HUES48 (cell line): ENCODE measurements around the gene SLC27A2.
"Not testable (repeated sequence)": the region's sequence is repeated elsewhere in the genome, so short reads cannot be mapped to it uniquely, and the experiment has no call there.

Experiments used
- H3K27ac ChIP-seq: one replicate; pipeline ENCODE4 v1.7.0; 2013; ENCODE audit warnings: low read depth, low read length, inconsistent platforms
- H3K27me3 ChIP-seq: 2 replicates; pipeline ENCODE4 v1.6.1; 2013; ENCODE audit warnings: mild to moderate bottlenecking, low read length; ENCODE audit not compliant: control insufficient read depth, insufficient read depth
- H3K36me3 ChIP-seq: 2 replicates; pipeline ENCODE4 v1.6.1; 2013; ENCODE audit warnings: low read length; ENCODE audit not compliant: control insufficient read depth, insufficient read depth
- H3K4me1 ChIP-seq: 2 replicates; pipeline ENCODE4 v1.6.1; 2013; ENCODE audit warnings: mild to moderate bottlenecking, low read length; ENCODE audit not compliant: control insufficient read depth, insufficient read depth
- H3K4me3 ChIP-seq: 2 replicates; pipeline ENCODE4 v1.5.1; 2013; ENCODE audit warnings: mild to moderate bottlenecking, low read depth, low read length
- H3K9ac ChIP-seq: 2 replicates; pipeline ENCODE4 v1.6.1; 2013; ENCODE audit warnings: mild to moderate bottlenecking, low read depth, low read length, moderate library complexity
- H3K9me3 ChIP-seq: 2 replicates; pipeline ENCODE4 v1.6.1; 2013; ENCODE audit warnings: low read length; ENCODE audit not compliant: control insufficient read depth, insufficient read depth

The SLC27A2 gene

GRCh38 chr15:50182219-50183013 is 420 bp downstream of the SLC27A2 start:
- H3K4me3 ChIP-seq = peak overlapping the region; percentile 65
- no peaks in the 10 kb centered on the region for H3K36me3 ChIP-seq
- H3K9ac ChIP-seq = peak overlapping the region; percentile 45
- 0 out of 2 replicates have a peak, but pooled peaks cover 6% of the 10 kb centered on the region for H3K4me1 ChIP-seq
- peaks cover 43% of the 10 kb centered on the region for H3K27me3 ChIP-seq
- no peaks in the 10 kb centered on the region for H3K9me3 ChIP-seq
- H3K27ac ChIP-seq = no peak overlapping the region

GRCh38 chr15:50183112-50183794 is 1.3 kb downstream of the SLC27A2 start:
- Histone ChIP-seq H3K36me3 (no peaks in the 10 kb centered on the region), H3K9me3 (no peaks in the 10 kb centered on the region), H3K4me3 (peak overlapping the region; percentile 65), H3K9ac (no peak overlapping the region), H3K4me1 (0 out of 2 replicates have a peak, but pooled peaks cover 6% of the 10 kb centered on the region), H3K27me3 (peaks cover 43% of the 10 kb centered on the region), H3K27ac (no peak overlapping the region)

- no peaks in the 10 kb centered on the region for H3K9me3 ChIP-seq
- H3K36me3 ChIP-seq = no peaks in the 10 kb centered on the region
- no peak overlapping the region for H3K4me3 ChIP-seq
- H3K27me3 ChIP-seq = peaks cover 43% of the 10 kb centered on the region
- 0 out of 2 replicates have a peak, but pooled peaks cover 6% of the 10 kb centered on the region for H3K4me1 ChIP-seq
- no peak overlapping the region for H3K27ac ChIP-seq
- no peak overlapping the region for H3K9ac ChIP-seq
These were observed 3.0 kb downstream of the SLC27A2 start for GRCh38 chr15:50184863-50185504.

- H3K4me1 ChIP-seq = 0 out of 2 replicates have a peak, but pooled peaks cover 6% of the 10 kb centered on the region
- no peak overlapping the region for H3K9ac ChIP-seq
These were observed 4.1 kb downstream of the SLC27A2 start for GRCh38 chr15:50186090-50186489.

GRCh38 chr15:50186752-50187151 is 4.8 kb downstream of the SLC27A2 start:
- H3K27ac ChIP-seq = no peak overlapping the region
- peaks cover 26% of the 10 kb centered on the region for H3K27me3 ChIP-seq
- no peak overlapping the region for H3K4me3 ChIP-seq
- 0 out of 2 replicates have a peak, but pooled peaks cover 6% of the 10 kb centered on the region for H3K4me1 ChIP-seq
- no peaks in the 10 kb centered on the region for H3K36me3 ChIP-seq
- no peaks in the 10 kb centered on the region for H3K9me3 ChIP-seq
- H3K9ac ChIP-seq = no peak overlapping the region

More at GRCh38 chr15:50186090-50186489, 4.1 kb downstream of the SLC27A2 start:
- H3K4me3 ChIP-seq = no peak overlapping the region
- no peak overlapping the region for H3K27ac ChIP-seq
- peaks cover 32% of the 10 kb centered on the region for H3K27me3 ChIP-seq
- no peaks in the 10 kb centered on the region for H3K36me3 ChIP-seq
- H3K9me3 ChIP-seq = no peaks in the 10 kb centered on the region

GRCh38 chr15:50187525-50187924 is 5.5 kb downstream of the SLC27A2 start:
- Histone ChIP-seq H3K4me1 (0 out of 2 replicates have a peak, but pooled peaks cover 6% of the 10 kb centered on the region), H3K27me3 (peaks cover 18% of the 10 kb centered on the region), H3K9me3 (no peaks in the 10 kb centered on the region), H3K9ac (no peak overlapping the region), H3K36me3 (no peaks in the 10 kb centered on the region), H3K4me3 (no peak overlapping the region), H3K27ac (no peak overlapping the region)

- peaks cover 13% of the 10 kb centered on the region for H3K27me3 ChIP-seq
- no peak overlapping the region for H3K9ac ChIP-seq
- no peak overlapping the region for H3K27ac ChIP-seq
- H3K36me3 ChIP-seq = no peaks in the 10 kb centered on the region
- 0 out of 2 replicates have a peak, but pooled peaks cover 5% of the 10 kb centered on the region for H3K4me1 ChIP-seq
- H3K9me3 ChIP-seq = no peaks in the 10 kb centered on the region
- no peak overlapping the region for H3K4me3 ChIP-seq
These were observed 6.0 kb downstream of the SLC27A2 start for GRCh38 chr15:50187997-50188396.

- not testable (repeated sequence) for H3K9me3 ChIP-seq, H3K36me3 ChIP-seq, H3K4me3 ChIP-seq, H3K4me1 ChIP-seq, H3K27ac ChIP-seq, H3K27me3 ChIP-seq, H3K9ac ChIP-seq
These were observed 6.8 kb downstream of the SLC27A2 start for GRCh38 chr15:50188793-50189192.

- Histone ChIP-seq H3K9me3 (no peaks in the 10 kb centered on the region), H3K27ac (no peak overlapping the region), H3K9ac (no peak overlapping the region), H3K4me3 (no peak overlapping the region), H3K4me1 (no peaks in the 10 kb centered on the region), H3K27me3 (no peaks in the 10 kb centered on the region), H3K36me3 (no peaks in the 10 kb centered on the region)
These were observed 7.6 kb downstream of the SLC27A2 start for GRCh38 chr15:50189633-50190032.

- H3K9ac ChIP-seq = no peak overlapping the region
- no peaks in the 10 kb centered on the region for H3K9me3 ChIP-seq
- H3K4me3 ChIP-seq = no peak overlapping the region
- no peaks in the 10 kb centered on the region for H3K27me3 ChIP-seq
- no peaks in the 10 kb centered on the region for H3K4me1 ChIP-seq
- H3K36me3 ChIP-seq = no peaks in the 10 kb centered on the region
- no peak overlapping the region for H3K27ac ChIP-seq
These were observed 8.2 kb downstream of the SLC27A2 start for GRCh38 chr15:50190166-50190570.

- Histone ChIP-seq H3K27ac (no peak overlapping the region), H3K9ac (no peak overlapping the region), H3K27me3 (no peaks in the 10 kb centered on the region), H3K4me1 (no peaks in the 10 kb centered on the region), H3K36me3 (no peaks in the 10 kb centered on the region), H3K9me3 (no peaks in the 10 kb centered on the region), H3K4me3 (no peak overlapping the region)
These were observed 8.7 kb downstream of the SLC27A2 start for GRCh38 chr15:50190723-50191122.
